Thyroid gland (tissue), 4 donors: ENCODE results near the gene NSL1.

ENCODE experiments used
- CTCF ChIP-seq, 6 experiments: fragments of 200-600 bp in 3 of 6; fragments of 450-650 bp in 3 of 6; sonication (generic) in 3 of 6; IDR thresholded peaks; one replicate each; pipeline ENCODE4 v1.5.1; 2016 to 2019; ENCODE audit warnings: antibody characterized with exemption in 6 of 6, mild to moderate bottlenecking in 2 of 6, inconsistent platforms in 1 of 6, moderate library complexity in 1 of 6
- POLR2A ChIP-seq, 2 donors: fragments of 450-650 bp; IDR thresholded peaks; one replicate each; pipeline ENCODE4 v1.6.1; 2017; ENCODE audit warnings: antibody characterized with exemption in 2 of 2, mild to moderate bottlenecking in 2 of 2, moderate library complexity in 1 of 2

- peak in 5 of 6 experiments; percentile 16 to 60 (median 42) for TF ChIP-seq CTCF (IDR thresholded peaks at IDR 0.05)
- TF ChIP-seq POLR2A (IDR thresholded peaks at IDR 0.05) = no peak
Observed at GRCh38 chr1:212782422-212783154, 9.0 kb downstream of the NSL1 start.
